OCI-M2 (cell line): ENCODE data around the gene LRRC56.

ENCODE experiments used
- DNase-seq: peaks from one replicate; lab custom pipeline; 2025; ENCODE audit not compliant: unreplicated experiment; lab: John Stamatoyannopoulos, UW

The LRRC56 gene

GRCh38 chr11:538431-539051 is 1.2 kb downstream of the LRRC56 start:
- DNase-seq = no peak

GRCh38 chr11:539971-540481 is 2.7 kb downstream of the LRRC56 start:
- no peak for DNase-seq

- DNase-seq = no peak
Observed at GRCh38 chr11:540583-541432, 3.5 kb downstream of the LRRC56 start.

- DNase-seq = no peak
Observed at GRCh38 chr11:541433-541885, 4.1 kb downstream of the LRRC56 start.

GRCh38 chr11:544817-545166 is 7.5 kb downstream of the LRRC56 start:
- no peak for DNase-seq

GRCh38 chr11:545171-545570 is 7.8 kb downstream of the LRRC56 start:
- DNase-seq = no peak

GRCh38 chr11:548700-549603 is 11.6 kb downstream of the LRRC56 start:
- no peak for DNase-seq

- no peak for DNase-seq
Observed at GRCh38 chr11:550021-550745, 12.9 kb downstream of the LRRC56 start.

GRCh38 chr11:550746-551085 is 13.4 kb downstream of the LRRC56 start:
- DNase-seq = no peak

- DNase-seq = no peak
Observed at GRCh38 chr11:551131-551530, 13.8 kb downstream of the LRRC56 start.

GRCh38 chr11:551596-551995 is 14.3 kb downstream of the LRRC56 start:
- no peak for DNase-seq

GRCh38 chr11:553083-553987 is 16.0 kb downstream of the LRRC56 start:
- DNase-seq = no peak

- no peak for DNase-seq
Observed at GRCh38 chr11:553988-554340, 16.6 kb downstream of the LRRC56 start.

- no peak for DNase-seq
Observed at GRCh38 chr11:554428-555226, 17.3 kb downstream of the LRRC56 start.

- no peak for DNase-seq
Observed at GRCh38 chr11:555227-555779, 18.0 kb downstream of the LRRC56 start.

- DNase-seq = no peak
Observed at GRCh38 chr11:555780-556661, 18.7 kb downstream of the LRRC56 start.

GRCh38 chr11:556662-557256 is 19.4 kb downstream of the LRRC56 start:
- no peak for DNase-seq
